ENCODE data around the gene PRKN. TPM values are rescaled to one million over a fixed set of nuclear protein-coding genes. Genes with fewer than 3 reads are reported as not detected.

Gene PRKN
- total and polyA plus RNA-seq, 3 experiments from 2014 or later = 0.22 to 1.0 (median 0.55) TPM

DNA sequence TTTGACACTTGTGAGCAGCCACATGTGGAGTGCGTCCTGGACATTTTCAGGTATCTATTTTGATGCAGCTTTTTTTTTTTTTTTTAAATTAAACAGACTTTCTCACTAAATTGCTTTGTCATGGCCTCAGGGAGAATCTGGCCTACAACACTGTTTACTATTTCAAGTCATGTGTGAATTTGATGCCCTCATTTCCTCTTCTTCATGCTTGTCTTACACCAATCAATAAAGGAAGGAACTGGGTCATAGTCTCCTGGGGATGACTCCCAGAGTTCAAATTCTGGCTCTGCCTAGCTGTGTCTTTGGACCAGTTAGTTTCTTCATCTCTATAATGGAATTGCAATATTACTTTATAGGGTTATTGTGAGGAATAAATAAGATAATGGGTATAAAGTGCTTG is 554.1 kb downstream of the PRKN start:
- ChIA-PET CTCF (no interaction called here), POLR2A (no interaction called here)
- Mint-ChIP-seq H3K4me3 (no peak overlapping the region), H3K4me1 (no peaks in the 10 kb centered on the region), H3K9me3 (peaks cover 0 to 10% (median 2%) of the 10 kb centered on the region in 5 donors), H3K27ac (no peak overlapping the region), H3K27me3 (no peaks in the 10 kb centered on the region), H3K36me3 (peaks cover 0 to 4% (median 0%) of the 10 kb centered on the region in 3 donors)
- DNase-seq = no peak
- Histone ChIP-seq H3K4me1 (ENCODE audit: insufficient read depth, low read length) (no peaks in the 10 kb centered on the region), H3K36me3 (ENCODE audit: insufficient read depth, low read length) (no peaks in the 10 kb centered on the region), H3K27me3 (ENCODE audit: insufficient read depth, low read length, poor library complexity, severe bottlenecking) (no peaks in the 10 kb centered on the region), H3K27ac (ENCODE audit: low read depth, low read length) (no peak overlapping the region), H3K4me3 (ENCODE audit: low read length) (no peak overlapping the region), H3K9me3 (ENCODE audit: low read length) (no peaks in the 10 kb centered on the region)

DNA sequence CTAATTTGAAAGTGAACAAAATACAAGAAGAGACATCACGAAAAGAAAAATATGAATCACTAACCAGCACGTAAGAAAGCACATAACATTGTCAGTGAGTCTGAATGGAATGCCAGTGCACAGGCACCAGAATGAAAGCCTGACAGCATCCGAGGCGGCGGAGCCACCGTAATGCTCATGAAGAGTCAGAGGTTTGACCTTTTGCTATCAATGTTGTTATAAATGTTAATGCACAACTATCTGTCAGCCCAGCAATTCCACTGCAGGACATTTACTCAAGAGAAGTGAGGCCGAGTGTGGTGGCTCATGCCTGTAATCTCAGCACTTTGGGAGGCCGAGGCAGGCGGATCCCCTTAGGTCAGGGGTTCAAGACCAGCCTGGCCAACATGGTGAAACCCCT is 562.1 kb downstream of the PRKN start:
- H3K27ac Mint-ChIP-seq = no peak overlapping the region
- no peaks in the 10 kb centered on the region for H3K4me1 ChIP-seq (ENCODE audit: insufficient read depth, low read length)
- H3K9me3 Mint-ChIP-seq = peaks cover 0 to 23% (median 4%) of the 10 kb centered on the region in 5 donors
- H3K4me3 ChIP-seq (ENCODE audit: low read length) = no peak overlapping the region
- H3K4me3 Mint-ChIP-seq = no peak overlapping the region
- H3K36me3 Mint-ChIP-seq = no peaks in the 10 kb centered on the region
- no peak overlapping the region for H3K27ac ChIP-seq (ENCODE audit: low read depth, low read length)
- no peak for DNase-seq
- ChIA-PET CTCF (no interaction called here), POLR2A (no interaction called here)
- H3K36me3 ChIP-seq (ENCODE audit: insufficient read depth, low read length) = no peaks in the 10 kb centered on the region
- H3K4me1 Mint-ChIP-seq = no peaks in the 10 kb centered on the region
- no peaks in the 10 kb centered on the region for H3K27me3 ChIP-seq (ENCODE audit: insufficient read depth, low read length, poor library complexity, severe bottlenecking)
- no peaks in the 10 kb centered on the region for H3K9me3 ChIP-seq (ENCODE audit: low read length)
- H3K27me3 Mint-ChIP-seq = no peaks in the 10 kb centered on the region

DNA sequence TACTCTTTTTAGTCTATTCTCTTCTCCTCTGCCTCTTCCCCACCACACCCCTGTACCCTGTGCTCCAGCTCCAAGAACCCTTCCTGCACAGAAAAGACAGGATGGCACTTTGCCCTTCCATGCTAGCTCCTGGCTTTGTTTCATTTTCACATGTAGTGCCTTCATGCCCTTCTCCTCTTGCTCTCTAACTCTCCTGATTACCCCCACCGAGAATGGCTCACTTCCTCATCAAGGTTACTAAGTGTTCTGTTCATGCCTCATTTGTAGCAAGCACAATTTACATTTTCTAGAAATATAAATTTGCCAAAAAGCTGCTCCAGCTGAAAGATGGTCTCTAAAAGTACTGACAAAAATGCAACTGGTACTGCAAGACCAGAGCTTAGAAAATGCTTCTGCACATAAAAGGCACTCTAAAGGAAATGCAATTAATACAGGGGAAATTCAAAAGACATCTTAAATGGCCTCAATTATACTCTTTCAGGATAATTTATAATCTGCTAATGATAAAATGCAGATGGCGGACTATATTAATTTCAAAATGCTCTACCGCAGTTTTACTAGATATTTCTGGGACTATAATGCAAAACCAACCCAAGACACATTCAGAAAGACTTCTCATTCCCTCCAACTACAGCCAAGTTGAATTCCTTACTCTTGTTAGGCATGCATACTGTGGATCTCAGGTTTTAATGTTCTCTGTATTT is 570.2 kb downstream of the PRKN start:
- H3K4me1 ChIP-seq (ENCODE audit: insufficient read depth, low read length) = no peaks in the 10 kb centered on the region
- Mint-ChIP-seq H3K27me3 (no peaks in the 10 kb centered on the region), H3K27ac (peak overlapping the region in 1 of 8 donors; percentile 79), H3K4me1 (no peaks in the 10 kb centered on the region), H3K4me3 (no peak overlapping the region), H3K9me3 (peaks cover 0 to 21% (median 6%) of the 10 kb centered on the region in 5 donors), H3K36me3 (no peaks in the 10 kb centered on the region)
- no peaks in the 10 kb centered on the region for H3K27me3 ChIP-seq (ENCODE audit: insufficient read depth, low read length, poor library complexity, severe bottlenecking)
- no peak overlapping the region for H3K4me3 ChIP-seq (ENCODE audit: low read length)
- DNase-seq = no peak
- no peak overlapping the region for H3K27ac ChIP-seq (ENCODE audit: low read depth, low read length)
- ChIA-PET CTCF (no interaction called here), POLR2A (no interaction called here)
- H3K9me3 ChIP-seq (ENCODE audit: low read length) = no peaks in the 10 kb centered on the region
- H3K36me3 ChIP-seq (ENCODE audit: insufficient read depth, low read length) = no peaks in the 10 kb centered on the region

GRCh38 chr6:162156146-162156545 is 571.4 kb downstream of the PRKN start:
- Histone ChIP-seq H3K36me3 (ENCODE audit: insufficient read depth, low read length) (no peaks in the 10 kb centered on the region), H3K27me3 (ENCODE audit: insufficient read depth, low read length, poor library complexity, severe bottlenecking) (no peaks in the 10 kb centered on the region), H3K27ac (ENCODE audit: low read depth, low read length) (no peak overlapping the region), H3K9me3 (ENCODE audit: low read length) (no peaks in the 10 kb centered on the region), H3K4me3 (ENCODE audit: low read length) (no peak overlapping the region), H3K4me1 (ENCODE audit: insufficient read depth, low read length) (no peaks in the 10 kb centered on the region)
- CTCF ChIA-PET = no interaction called here
- Mint-ChIP-seq H3K4me3 (no peak overlapping the region), H3K4me1 (no peaks in the 10 kb centered on the region), H3K36me3 (no peaks in the 10 kb centered on the region), H3K9me3 (peaks cover 0 to 20% (median 5%) of the 10 kb centered on the region in 5 donors), H3K27me3 (no peaks in the 10 kb centered on the region), H3K27ac (no peak overlapping the region)
- no peak for DNase-seq
- POLR2A ChIA-PET = no interaction called here

DNA sequence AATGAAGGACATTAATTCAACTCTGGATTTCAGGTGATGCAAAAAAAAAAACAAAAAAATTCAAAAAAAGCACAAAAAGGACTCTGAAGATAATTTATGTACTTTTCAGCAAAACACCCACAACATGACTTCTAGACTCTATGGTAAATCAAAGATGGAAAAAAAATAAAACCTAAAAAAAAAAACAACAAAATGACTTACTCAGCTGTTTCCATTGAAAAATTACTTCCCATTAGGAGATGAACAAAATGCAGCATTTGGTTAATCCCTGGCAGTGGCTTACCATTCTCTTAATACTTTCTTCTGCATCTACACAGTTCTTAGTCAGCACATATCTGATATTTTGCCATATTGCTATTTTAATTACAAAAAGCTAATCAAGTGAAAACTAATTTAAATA is 572.6 kb downstream of the PRKN start:
- DNase-seq = no peak

GRCh38 chr6:162154001-162154400 is 573.6 kb downstream of the PRKN start:
- H3K36me3 Mint-ChIP-seq = no peaks in the 10 kb centered on the region
- ChIA-PET POLR2A (no interaction called here), CTCF (no interaction called here)
- H3K27me3 ChIP-seq (ENCODE audit: insufficient read depth, low read length, poor library complexity, severe bottlenecking) = no peaks in the 10 kb centered on the region
- no peak overlapping the region for H3K27ac Mint-ChIP-seq
- no peaks in the 10 kb centered on the region for H3K4me1 ChIP-seq (ENCODE audit: insufficient read depth, low read length)
- no peak for DNase-seq
- no peak overlapping the region for H3K27ac ChIP-seq (ENCODE audit: low read depth, low read length)
- H3K4me1 Mint-ChIP-seq = no peaks in the 10 kb centered on the region
- no peaks in the 10 kb centered on the region for H3K27me3 Mint-ChIP-seq
- H3K4me3 ChIP-seq (ENCODE audit: low read length) = no peak overlapping the region
- no peaks in the 10 kb centered on the region for H3K36me3 ChIP-seq (ENCODE audit: insufficient read depth, low read length)
- H3K9me3 Mint-ChIP-seq = peaks cover 0 to 26% (median 7%) of the 10 kb centered on the region in 5 donors
- H3K9me3 ChIP-seq (ENCODE audit: low read length) = no peaks in the 10 kb centered on the region
- no peak overlapping the region for H3K4me3 Mint-ChIP-seq

More for the DNA sequence above, 572.6 kb downstream of the PRKN start:
- H3K9me3 Mint-ChIP-seq = peaks cover 0 to 24% (median 5%) of the 10 kb centered on the region in 5 donors
- no peak overlapping the region for H3K27ac Mint-ChIP-seq
- H3K36me3 Mint-ChIP-seq = no peaks in the 10 kb centered on the region
- Histone ChIP-seq H3K27ac (ENCODE audit: low read depth, low read length) (no peak overlapping the region), H3K27me3 (ENCODE audit: insufficient read depth, low read length, poor library complexity, severe bottlenecking) (no peaks in the 10 kb centered on the region), H3K4me1 (ENCODE audit: insufficient read depth, low read length) (no peaks in the 10 kb centered on the region), H3K4me3 (ENCODE audit: low read length) (no peak overlapping the region), H3K36me3 (ENCODE audit: insufficient read depth, low read length) (no peaks in the 10 kb centered on the region), H3K9me3 (ENCODE audit: low read length) (no peaks in the 10 kb centered on the region)
- H3K4me1 Mint-ChIP-seq = no peaks in the 10 kb centered on the region
- H3K4me3 Mint-ChIP-seq = no peak overlapping the region
- ChIA-PET CTCF (no interaction called here), POLR2A (no interaction called here)
- H3K27me3 Mint-ChIP-seq = no peaks in the 10 kb centered on the region

DNA sequence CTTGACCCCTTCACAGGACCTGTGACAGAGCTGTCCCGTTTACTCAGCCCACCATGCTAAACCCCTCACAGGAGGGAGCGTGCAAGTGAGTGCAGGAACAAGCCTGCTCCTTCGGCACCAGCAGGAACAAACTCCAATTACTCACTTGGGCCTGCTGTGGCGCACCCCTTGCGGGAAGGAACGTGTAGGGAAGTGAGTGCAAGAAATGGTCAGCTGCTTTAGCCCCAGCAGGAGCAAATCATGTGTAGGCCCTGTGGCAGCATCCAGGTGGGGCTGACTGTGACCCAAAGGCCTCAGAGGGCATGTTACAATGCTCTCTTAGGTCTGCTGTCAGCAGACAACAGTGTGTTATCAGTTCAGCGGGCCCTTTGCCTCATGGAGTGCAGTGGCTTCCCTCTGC is 574.4 kb downstream of the PRKN start:
- Histone ChIP-seq H3K9me3 (ENCODE audit: low read length) (no peaks in the 10 kb centered on the region), H3K4me1 (ENCODE audit: insufficient read depth, low read length) (no peaks in the 10 kb centered on the region), H3K27me3 (ENCODE audit: insufficient read depth, low read length, poor library complexity, severe bottlenecking) (no peaks in the 10 kb centered on the region), H3K36me3 (ENCODE audit: insufficient read depth, low read length) (no peaks in the 10 kb centered on the region), H3K27ac (ENCODE audit: low read depth, low read length) (no peak overlapping the region), H3K4me3 (ENCODE audit: low read length) (no peak overlapping the region)
- no peaks in the 10 kb centered on the region for H3K27me3 Mint-ChIP-seq
- H3K9me3 Mint-ChIP-seq = peaks cover 0 to 27% (median 7%) of the 10 kb centered on the region in 5 donors
- ChIA-PET POLR2A (no interaction called here), CTCF (no interaction called here)
- DNase-seq = no peak
- no peak overlapping the region for H3K4me3 Mint-ChIP-seq
- H3K36me3 Mint-ChIP-seq = no peaks in the 10 kb centered on the region
- no peaks in the 10 kb centered on the region for H3K4me1 Mint-ChIP-seq
- H3K27ac Mint-ChIP-seq = no peak overlapping the region

- DNase-seq = no peak
- peaks cover 0 to 24% (median 4%) of the 10 kb centered on the region in 5 donors for H3K9me3 Mint-ChIP-seq
These were observed 576.4 kb downstream of the PRKN start for GRCh38 chr6:162151021-162151665.

More at GRCh38 chr6:162151021-162151665, 576.4 kb downstream of the PRKN start:
- H3K27me3 ChIP-seq (ENCODE audit: insufficient read depth, low read length, poor library complexity, severe bottlenecking) = no peaks in the 10 kb centered on the region
- Mint-ChIP-seq H3K27me3 (no peaks in the 10 kb centered on the region), H3K27ac (no peak overlapping the region), H3K36me3 (no peaks in the 10 kb centered on the region), H3K4me1 (no peaks in the 10 kb centered on the region), H3K4me3 (no peak overlapping the region)
- H3K4me3 ChIP-seq (ENCODE audit: low read length) = no peak overlapping the region
- H3K36me3 ChIP-seq (ENCODE audit: insufficient read depth, low read length) = no peaks in the 10 kb centered on the region
- no peaks in the 10 kb centered on the region for H3K9me3 ChIP-seq (ENCODE audit: low read length)
- POLR2A ChIA-PET = no interaction called here
- CTCF ChIA-PET = no interaction called here
- no peak overlapping the region for H3K27ac ChIP-seq (ENCODE audit: low read depth, low read length)
- no peaks in the 10 kb centered on the region for H3K4me1 ChIP-seq (ENCODE audit: insufficient read depth, low read length)
